SHP77 (cell line): ENCODE measurements around the gene ANO6.
A peak's percentile ranks its signal among the peaks of the same experiment; 100 is the strongest.

ENCODE experiments used
- DNase-seq, 2 experiments: peaks; one replicate each; lab custom pipeline; 2025; lab: John Stamatoyannopoulos, UW

Gene ANO6

GRCh38 chr12:45212064-45212463 is 3.8 kb upstream of the ANO6 start:
- DNase-seq, result no peak

DNA sequence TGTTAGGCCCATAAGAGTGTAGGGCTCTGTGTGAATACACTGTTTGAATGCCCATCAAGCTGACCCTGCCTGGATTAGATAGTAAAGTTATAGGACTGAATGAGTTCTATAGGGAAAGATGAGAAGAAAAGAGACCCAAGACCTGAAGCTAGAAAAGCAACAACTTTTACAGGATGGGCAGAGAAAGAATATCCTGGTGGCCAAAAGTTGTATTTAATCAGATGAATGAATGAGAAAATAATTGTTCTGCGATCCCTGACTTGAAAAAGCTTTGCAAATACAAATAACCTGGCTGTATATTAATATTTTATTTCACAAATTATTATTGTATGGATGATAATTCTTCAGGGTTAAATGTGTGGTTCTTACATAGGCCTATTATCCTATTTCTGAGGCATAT is 2.8 kb upstream of the ANO6 start:
- no peak for DNase-seq

GRCh38 chr12:45214071-45214470 is 1.8 kb upstream of the ANO6 start:
- no peak for DNase-seq

- no peak for DNase-seq
Measured at GRCh38 chr12:45214749-45215418, 1.0 kb upstream of the ANO6 start.

GRCh38 chr12:45216230-45216982 is 511 bp downstream of the ANO6 start:
- peak; percentile 36 to 60 for DNase-seq

DNA sequence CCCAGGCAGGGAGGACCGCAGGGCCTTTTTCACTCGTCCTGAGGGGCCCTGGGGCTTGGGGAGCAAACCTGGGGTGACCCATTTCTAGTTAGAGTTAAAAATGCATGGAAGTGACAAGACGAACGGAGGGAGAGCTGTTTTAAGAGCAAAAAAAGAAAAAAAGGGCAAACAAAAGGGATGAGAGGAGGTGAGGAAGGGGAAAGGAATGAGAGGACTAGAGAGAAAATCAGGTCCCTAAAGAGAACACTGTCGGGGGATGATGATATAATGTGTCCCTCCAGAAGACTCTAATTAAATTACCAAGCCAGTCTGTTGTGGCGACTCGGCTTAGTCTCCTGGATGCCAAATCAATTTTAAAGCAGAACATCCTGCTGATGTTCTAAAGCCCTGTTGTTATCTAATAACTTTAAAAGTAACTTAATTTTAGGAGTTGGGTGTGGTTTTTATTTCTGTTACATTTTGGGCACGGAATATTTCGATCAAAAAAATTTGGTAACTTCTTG is 1.1 kb downstream of the ANO6 start:
- DNase-seq, result no peak

- no peak for DNase-seq
Measured at GRCh38 chr12:45217846-45218245, 2.0 kb downstream of the ANO6 start.

GRCh38 chr12:45219621-45220020 is 3.7 kb downstream of the ANO6 start:
- DNase-seq, result no peak

GRCh38 chr12:45220363-45220931 is 4.6 kb downstream of the ANO6 start:
- no peak for DNase-seq

DNA sequence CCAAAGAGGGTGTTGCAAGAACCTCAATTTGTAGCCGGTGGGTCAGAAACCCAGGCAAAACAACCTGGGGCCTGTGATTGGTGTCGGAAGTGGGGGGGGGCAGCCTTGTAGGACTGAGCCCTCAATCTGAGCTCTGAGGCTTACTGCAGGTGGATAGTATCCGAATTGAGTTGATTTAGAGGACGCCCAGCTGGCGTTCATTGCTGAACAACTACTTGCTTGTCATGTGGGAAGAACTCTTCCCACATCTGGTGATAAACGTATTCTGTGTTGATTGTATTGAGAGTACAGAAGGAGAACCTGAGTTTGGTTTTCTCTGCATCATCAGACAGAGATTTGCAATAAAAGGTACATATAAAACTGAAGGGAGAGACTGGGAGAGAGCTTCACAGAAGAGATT is 5.1 kb downstream of the ANO6 start:
- no peak for DNase-seq

GRCh38 chr12:45223868-45224267 is 8.0 kb downstream of the ANO6 start:
- DNase-seq, result no peak

DNA sequence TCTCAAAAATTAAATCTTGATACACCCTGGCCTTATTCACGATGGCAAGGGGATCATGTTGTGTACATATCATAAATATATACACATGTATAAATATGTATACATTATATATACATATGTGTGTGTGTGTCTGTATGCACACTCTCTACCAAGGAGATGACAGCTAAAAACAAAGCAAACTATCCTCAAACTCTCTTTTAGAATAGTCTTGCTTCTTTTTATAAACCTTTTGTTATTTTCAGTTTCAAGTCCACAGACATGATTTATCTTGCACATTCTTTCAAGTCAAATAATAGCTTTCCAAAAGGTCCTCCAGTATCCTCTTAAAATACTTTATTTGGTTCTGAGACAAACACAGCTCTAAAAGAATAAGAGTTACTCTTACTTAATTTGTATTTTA is 8.4 kb downstream of the ANO6 start:
- DNase-seq, result no peak

DNA sequence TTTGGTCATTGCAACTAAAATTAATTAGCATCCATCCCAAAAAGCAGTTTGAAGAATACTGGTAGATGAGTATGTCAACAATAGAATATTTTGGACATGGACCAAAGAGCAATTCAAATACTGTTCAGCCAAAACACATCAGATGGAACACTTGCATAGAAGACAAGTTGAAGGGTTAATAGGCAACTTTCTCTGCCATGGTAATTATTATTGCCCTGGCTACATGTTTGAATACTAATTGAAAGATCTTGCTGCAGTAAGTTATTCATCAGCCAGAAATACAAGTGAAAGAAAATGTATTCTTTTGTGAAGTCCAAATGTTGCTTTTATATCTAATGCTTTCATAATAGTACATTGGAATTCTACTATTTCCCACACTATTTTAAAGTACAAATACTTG is 10.1 kb downstream of the ANO6 start:
- no peak for DNase-seq

GRCh38 chr12:45227316-45228067 is 11.6 kb downstream of the ANO6 start:
- no peak for DNase-seq

DNA sequence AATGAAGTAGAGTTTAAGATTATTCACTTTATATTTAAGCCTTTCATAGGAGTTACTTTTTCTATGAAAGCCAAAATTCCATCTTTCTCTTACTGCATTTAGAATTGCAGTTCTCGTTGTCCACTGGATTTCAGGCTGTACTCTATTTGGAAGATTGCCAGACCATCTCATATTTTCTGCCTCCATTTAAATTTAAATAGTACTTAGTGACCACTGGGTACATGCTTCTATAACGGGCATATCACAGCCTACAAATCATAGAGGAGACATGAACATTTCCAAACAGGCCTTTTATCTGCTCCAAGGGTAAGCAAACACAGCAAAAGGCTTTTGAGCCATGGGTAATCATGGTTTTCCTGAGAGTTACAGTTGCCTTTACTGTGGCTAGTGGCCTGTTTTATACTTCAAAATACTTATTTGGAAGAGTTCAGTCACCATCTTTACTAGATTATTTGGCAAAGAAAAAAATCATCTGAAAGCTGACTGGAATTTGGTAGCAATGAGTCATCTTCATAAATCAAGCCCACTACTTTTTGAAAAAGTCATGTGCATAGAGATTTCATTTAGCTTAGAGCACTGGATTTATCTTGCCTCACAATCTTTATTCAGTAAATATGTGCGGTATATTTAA is 15.7 kb downstream of the ANO6 start:
- peak; percentile 24 to 48 for DNase-seq

GRCh38 chr12:45232146-45232755 is 16.4 kb downstream of the ANO6 start:
- DNase-seq, result no peak

DNA sequence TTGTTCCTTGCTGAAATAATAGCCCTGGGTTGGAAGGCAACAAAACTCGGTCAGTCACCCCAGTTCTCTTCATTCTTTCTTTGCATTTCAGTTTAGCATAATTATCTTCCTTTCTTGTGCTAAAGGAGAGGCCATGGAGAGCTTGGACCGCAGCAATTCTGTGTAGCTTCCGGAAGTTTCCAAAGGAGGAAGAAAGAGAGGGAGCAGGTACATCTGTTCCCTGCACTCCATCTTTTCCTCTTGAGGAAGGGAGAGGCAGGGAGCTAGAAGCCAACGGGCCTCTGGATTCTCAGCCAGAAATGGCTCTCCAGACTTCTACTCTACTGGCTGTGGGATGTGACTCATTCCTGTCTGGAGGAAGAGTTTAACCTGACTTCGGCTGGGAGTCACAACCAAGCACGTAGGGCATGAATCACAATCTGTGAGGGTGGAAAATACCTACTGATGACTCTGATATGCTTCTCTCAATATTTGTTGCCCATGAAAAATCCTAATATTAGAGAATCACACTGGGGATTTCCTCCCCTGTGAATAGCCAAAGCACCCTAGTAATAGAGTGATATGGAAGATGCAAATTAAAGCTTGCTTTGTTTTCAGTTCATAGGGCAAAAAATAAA is 17.0 kb downstream of the ANO6 start:
- peak in 1 of 2 experiments; percentile 8 for DNase-seq

GRCh38 chr12:45234139-45234865 is 18.4 kb downstream of the ANO6 start:
- no peak for DNase-seq

DNA sequence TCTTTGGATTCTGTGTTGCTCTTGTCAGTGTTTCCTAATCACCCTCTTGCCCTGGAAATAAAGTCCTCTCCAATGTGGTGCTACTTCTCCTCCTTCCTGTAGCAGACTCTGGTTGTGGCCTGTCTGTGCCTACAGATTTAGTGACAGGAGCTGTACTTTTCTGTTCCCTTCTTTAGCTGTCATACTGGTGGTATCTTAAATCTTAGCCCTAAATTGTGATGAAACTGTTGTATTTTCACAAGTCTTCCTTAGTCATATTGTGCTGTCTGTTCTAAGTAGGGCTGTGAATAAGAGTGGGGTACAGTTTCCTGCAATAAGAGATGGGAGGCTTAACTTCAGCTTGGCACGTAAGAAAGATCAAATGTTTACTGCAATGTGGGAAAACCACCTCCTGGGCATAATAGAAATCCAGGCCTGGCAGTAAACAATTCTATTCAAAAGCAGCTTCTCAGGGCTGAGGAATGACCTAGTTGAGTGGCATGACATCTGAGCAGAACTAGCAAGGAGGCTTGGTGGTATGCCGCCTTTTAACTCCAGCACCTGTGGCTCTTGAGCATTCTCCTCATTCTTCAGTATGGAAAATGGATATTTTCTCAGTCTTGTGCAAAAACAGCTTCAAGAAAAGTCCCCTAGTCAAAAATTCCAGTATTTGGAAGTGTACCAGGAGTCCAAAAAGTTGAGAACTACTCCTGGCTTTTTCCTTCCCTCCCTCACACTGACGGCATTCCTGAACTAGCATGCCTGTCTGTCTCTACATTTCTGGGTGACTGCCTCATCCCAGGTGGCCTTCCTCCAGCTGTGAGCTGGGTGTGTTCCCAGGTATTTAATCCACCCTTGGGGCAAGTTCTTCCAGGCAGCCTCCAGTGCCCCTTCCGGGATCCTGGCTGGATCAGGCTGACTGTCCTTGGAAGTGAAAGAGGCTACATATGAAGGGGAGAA is 19.5 kb downstream of the ANO6 start:
- DNase-seq, result no peak
